ENCODE results near the gene TTC9B.

TTC9B gene

DNA sequence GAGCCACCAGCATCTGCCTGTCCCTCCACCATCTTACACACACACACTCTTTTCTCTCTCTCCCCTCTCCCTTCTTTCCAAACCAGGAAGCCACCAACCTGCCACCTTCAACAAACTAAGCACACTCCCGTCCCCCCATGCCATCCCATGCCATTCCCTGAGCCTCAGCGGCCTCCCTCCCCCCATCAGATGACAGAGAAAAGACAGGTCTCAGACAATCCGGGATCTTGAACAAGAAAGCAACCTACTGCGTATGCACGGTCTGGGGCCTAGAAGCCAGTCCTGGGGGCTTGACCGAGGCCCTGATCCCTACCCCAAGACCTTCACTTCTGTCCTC, 47.5 kb upstream of the TTC9B start:
- TF ChIP-seq SIN3A (IDR thresholded peaks at IDR 0.05; ENCODE audit: borderline replicate concordance, insufficient read depth, low read length) = no peak
- no peak for TF ChIP-seq REST (IDR thresholded peaks at IDR 0.05; ENCODE audit: insufficient read depth in 1 of 2, low read depth in 2 of 2, low read length in 2 of 2)
- no peak for TF ChIP-seq FOXP2 (optimal IDR thresholded peaks at IDR 0.05; ENCODE audit: borderline replicate concordance, extremely low read depth, extremely low read length, insufficient read depth)
- no peak for TF ChIP-seq TAF1 (IDR thresholded peaks at IDR 0.05; ENCODE audit: borderline replicate concordance, insufficient read depth, low read length)
- no peak for TF ChIP-seq POLR2AphosphoS5 (IDR thresholded peaks at IDR 0.05; ENCODE audit: low read depth, low read length)

DNA sequence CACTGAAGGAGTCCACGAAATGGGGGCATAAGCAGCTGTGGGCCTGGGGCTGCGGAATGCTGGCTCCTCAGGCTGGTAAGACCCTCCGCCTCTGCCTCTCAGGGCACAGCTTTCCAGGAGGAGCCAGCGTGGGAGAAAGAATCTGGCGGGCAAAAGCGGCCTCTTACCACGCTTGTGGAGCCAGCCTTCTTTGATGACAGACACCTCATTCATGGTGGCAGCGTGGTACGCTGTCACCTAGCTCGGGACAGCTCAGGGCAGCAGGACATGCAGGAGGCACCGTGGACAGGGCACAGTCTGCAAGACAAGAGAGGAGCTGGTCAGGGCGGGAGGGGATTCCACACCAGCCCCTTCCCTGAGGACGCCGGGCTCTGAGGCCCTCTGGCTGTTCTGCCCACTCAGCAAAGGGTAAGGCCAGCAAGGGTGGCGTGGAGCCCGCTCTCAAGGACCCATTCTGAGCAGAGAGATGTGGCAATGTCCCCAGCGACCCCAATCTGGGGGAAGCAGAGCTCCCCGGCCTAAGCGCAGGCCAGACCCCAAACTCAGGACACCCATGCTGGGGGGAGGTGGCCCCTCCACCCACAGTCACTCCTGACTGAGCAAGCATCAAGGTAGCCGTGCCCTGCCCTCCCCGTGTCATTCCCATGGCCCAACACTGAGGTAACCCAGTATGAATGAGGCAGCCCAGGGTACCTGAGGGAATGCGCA, 47.0 kb upstream of the TTC9B start:
- TF ChIP-seq TAF1 (IDR thresholded peaks at IDR 0.05; ENCODE audit: borderline replicate concordance, insufficient read depth, low read length) (no peak), SIN3A (IDR thresholded peaks at IDR 0.05; ENCODE audit: borderline replicate concordance, insufficient read depth, low read length) (no peak), FOXP2 (optimal IDR thresholded peaks at IDR 0.05; ENCODE audit: borderline replicate concordance, extremely low read depth, extremely low read length, insufficient read depth) (no peak), REST (IDR thresholded peaks at IDR 0.05; ENCODE audit: insufficient read depth in 1 of 2, low read depth in 2 of 2, low read length in 2 of 2) (no peak), POLR2AphosphoS5 (IDR thresholded peaks at IDR 0.05; ENCODE audit: low read depth, low read length) (no peak)

- TF ChIP-seq SIN3A (IDR thresholded peaks at IDR 0.05; ENCODE audit: borderline replicate concordance, insufficient read depth, low read length) (no peak), REST (IDR thresholded peaks at IDR 0.05; ENCODE audit: insufficient read depth in 1 of 2, low read depth in 2 of 2, low read length in 2 of 2) (no peak), FOXP2 (optimal IDR thresholded peaks at IDR 0.05; ENCODE audit: borderline replicate concordance, extremely low read depth, extremely low read length, insufficient read depth) (no peak), POLR2AphosphoS5 (IDR thresholded peaks at IDR 0.05; ENCODE audit: low read depth, low read length) (no peak), TAF1 (IDR thresholded peaks at IDR 0.05; ENCODE audit: borderline replicate concordance, insufficient read depth, low read length) (no peak)
Observed at GRCh38 chr19:40264314-40265054, 46.3 kb upstream of the TTC9B start.

DNA sequence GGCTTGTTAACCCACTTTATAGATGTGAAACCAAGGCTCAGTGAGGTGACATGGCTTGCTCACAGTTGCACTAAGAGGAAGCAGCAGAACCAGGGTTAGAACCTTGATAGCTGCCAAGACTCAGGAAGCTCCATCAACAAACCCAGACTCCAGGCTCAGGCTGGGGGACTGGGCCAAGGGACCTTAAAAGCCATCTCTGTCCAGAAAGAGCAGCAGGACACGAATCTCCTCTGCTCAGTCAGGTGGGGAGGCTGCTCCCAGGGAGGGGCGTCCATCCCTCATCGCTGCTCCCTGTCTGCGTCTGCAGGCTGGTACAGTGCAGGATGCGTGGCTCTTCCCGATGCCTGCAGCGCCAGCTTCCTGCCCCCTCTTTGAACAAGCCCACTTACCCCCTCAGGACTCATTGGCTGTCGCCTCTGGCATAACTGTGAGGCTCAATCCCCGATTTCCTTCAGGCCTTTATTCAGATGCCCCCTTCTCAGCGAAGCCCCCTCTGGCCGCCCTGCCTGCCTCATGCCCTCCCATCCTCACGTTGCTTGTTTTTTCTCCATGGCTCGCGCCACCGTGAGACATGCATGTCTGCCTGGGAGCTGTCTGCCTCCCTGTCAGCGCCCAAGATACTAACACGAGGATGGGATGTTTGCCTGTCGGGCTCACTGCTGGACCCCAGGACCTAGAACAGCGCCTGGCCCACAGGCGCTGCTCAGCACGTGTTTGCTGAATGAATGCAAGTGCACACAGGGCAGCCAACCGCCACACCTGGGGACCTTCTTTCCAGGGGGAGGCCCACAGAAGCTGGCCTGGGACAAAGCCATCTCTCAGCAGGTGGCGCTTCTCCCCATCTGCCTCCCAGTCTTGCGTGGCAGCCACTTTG, 45.5 kb upstream of the TTC9B start:
- TF ChIP-seq POLR2AphosphoS5 (IDR thresholded peaks at IDR 0.05; ENCODE audit: low read depth, low read length) (no peak), FOXP2 (optimal IDR thresholded peaks at IDR 0.05; ENCODE audit: borderline replicate concordance, extremely low read depth, extremely low read length, insufficient read depth) (no peak), REST (IDR thresholded peaks at IDR 0.05; ENCODE audit: insufficient read depth in 1 of 2, low read depth in 2 of 2, low read length in 2 of 2) (no peak), SIN3A (IDR thresholded peaks at IDR 0.05; ENCODE audit: borderline replicate concordance, insufficient read depth, low read length) (no peak), TAF1 (IDR thresholded peaks at IDR 0.05; ENCODE audit: borderline replicate concordance, insufficient read depth, low read length) (no peak)
